HEK293T (cell line): ENCODE results near the gene BSCL2.

Experiments
- CTCF ChIA-PET: fragments of 350-600 bp; formaldehyde crosslinking; extraction: SDS; loops from one replicate; lab custom pipeline; 2021; ENCODE audit warnings: antibody characterized with exemption, inconsistent platforms; lab: Yijun Ruan, JAX
- POLR2A ChIA-PET: fragments of 350-600 bp; formaldehyde crosslinking; extraction: SDS; loops from one replicate; lab custom pipeline; 2020; ENCODE audit warnings: antibody characterized with exemption, inconsistent platforms; lab: Yijun Ruan, JAX
- DNase-seq: peaks from one replicate; pipeline ENCODE4 v3.0.0; 2012; ENCODE audit warnings: mixed read lengths; ENCODE audit errors: extremely low spot score
- ARNT ChIP-seq: fragments of 450-650 bp; IDR thresholded peaks from 2 replicates; pipeline ENCODE4 v1.6.1; 2017; ENCODE audit warnings: mild to moderate bottlenecking
- BHLHE40 ChIP-seq: fragments of 450-650 bp; IDR thresholded peaks from 2 replicates; pipeline ENCODE4 v1.6.1; 2016; ENCODE audit warnings: mild to moderate bottlenecking, moderate library complexity, borderline replicate concordance
- CTBP1 ChIP-seq: fragments of 450-650 bp; IDR thresholded peaks from 2 replicates; pipeline ENCODE4 v1.6.1; 2016; ENCODE audit warnings: borderline replicate concordance
- ELF4 ChIP-seq: fragments of 450-650 bp; IDR thresholded peaks from 2 replicates; pipeline ENCODE4 v1.6.1; 2017; ENCODE audit warnings: antibody characterized with exemption
- FOXA1 ChIP-seq: fragments of 450-650 bp; IDR thresholded peaks from 2 replicates; pipeline ENCODE4 v1.6.1; 2016; ENCODE audit warnings: mild to moderate bottlenecking
- FOXK2 ChIP-seq: fragments of 450-650 bp; IDR thresholded peaks from 2 replicates; pipeline ENCODE4 v1.6.1; 2016; ENCODE audit warnings: mild to moderate bottlenecking
- FOXM1 ChIP-seq: fragments of 450-650 bp; IDR thresholded peaks from 2 replicates; pipeline ENCODE4 v1.6.1; 2017; ENCODE audit warnings: mild to moderate bottlenecking, borderline replicate concordance
- HDGF ChIP-seq: fragments of 450-650 bp; IDR thresholded peaks from 2 replicates; pipeline ENCODE4 v1.6.1; 2017; ENCODE audit warnings: antibody characterized with exemption, borderline replicate concordance
- L3MBTL2 ChIP-seq: fragments of 450-650 bp; conservative IDR thresholded peaks from 2 replicates; pipeline ENCODE4 v1.6.1; 2016; ENCODE audit warnings: mild to moderate bottlenecking
- LEF1 ChIP-seq: fragments of 450-650 bp; IDR thresholded peaks from 2 replicates; pipeline ENCODE4 v1.6.1; 2017; ENCODE audit warnings: mild to moderate bottlenecking, borderline replicate concordance
- NFRKB ChIP-seq: fragments of 450-650 bp; IDR thresholded peaks from 2 replicates; pipeline ENCODE4 v1.6.1; 2016; ENCODE audit warnings: mild to moderate bottlenecking, moderate library complexity
- PKNOX1 ChIP-seq: fragments of 450-650 bp; IDR thresholded peaks from 2 replicates; pipeline ENCODE4 v1.6.1; 2016
- SP1 ChIP-seq: fragments of 450-650 bp; IDR thresholded peaks from 2 replicates; pipeline ENCODE4 v1.6.1; 2017
- SUZ12 ChIP-seq: fragments of 450-650 bp; IDR thresholded peaks from 2 replicates; pipeline ENCODE4 v1.6.1; 2016; ENCODE audit warnings: mild to moderate bottlenecking
- TARDBP ChIP-seq: fragments of 450-650 bp; IDR thresholded peaks from 2 replicates; pipeline ENCODE4 v1.6.1; 2016
- ZNF384 ChIP-seq: fragments of 450-650 bp; IDR thresholded peaks from 2 replicates; pipeline ENCODE4 v1.6.1; 2016

The BSCL2 gene

GRCh38 chr11:62721994-62722393, 14.8 kb upstream of the BSCL2 start:
- no peak for DNase-seq
- no peak for TF ChIP-seq L3MBTL2
- TF ChIP-seq HDGF = no peak
- TF ChIP-seq SUZ12 = no peak
- no peak for TF ChIP-seq BHLHE40
- ChIA-PET POLR2A (no interaction called here), CTCF (no interaction called here)

- TF ChIP-seq NFRKB = no peak
- no peak for TF ChIP-seq FOXA1
- no peak for TF ChIP-seq PKNOX1
- no peak for TF ChIP-seq LEF1
- no peak for TF ChIP-seq CTBP1
- TF ChIP-seq BHLHE40 = no peak
- TF ChIP-seq FOXK2 = no peak
- TF ChIP-seq FOXM1 = no peak
- TF ChIP-seq SP1 = no peak
- TF ChIP-seq SUZ12 = no peak
- TF ChIP-seq ELF4 = no peak
- TF ChIP-seq ZNF384 = no peak
- TF ChIP-seq HDGF = no peak
- no peak for TF ChIP-seq ARNT
- POLR2A ChIA-PET = interaction anchor here (1.1 kb wide), 1 partner anchor 34 kb away, joined by 3 read pairs; the partner anchor contains the start of gene ZBTB3
- no peak for DNase-seq
- CTCF ChIA-PET = interaction anchor here (0.6 to 0.7 kb wide), 2 partner anchors 9 to 17 kb away, joined by 3 read pairs; no protein-coding TSS in a partner anchor
Observed at GRCh38 chr11:62719302-62719978, 12.2 kb upstream of the BSCL2 start.

GRCh38 chr11:62716816-62717215, 9.6 kb upstream of the BSCL2 start:
- POLR2A ChIA-PET = interaction anchor here (3.4 kb wide), 1 partner anchor 10 kb away, joined by 18 read pairs; the partner anchor contains the start of gene HNRNPUL2
- CTCF ChIA-PET = no interaction called here
- TF ChIP-seq NFRKB = no peak
- TF ChIP-seq LEF1 = no peak
- TF ChIP-seq TARDBP = no peak
- TF ChIP-seq FOXM1 = no peak
- TF ChIP-seq CTBP1 = no peak
- no peak for TF ChIP-seq PKNOX1
- no peak for TF ChIP-seq FOXK2
- TF ChIP-seq HDGF = no peak
- no peak for TF ChIP-seq SUZ12
- TF ChIP-seq ZNF384 = no peak
- no peak for TF ChIP-seq L3MBTL2
- TF ChIP-seq ELF4 = no peak

GRCh38 chr11:62716206-62716605, 9.0 kb upstream of the BSCL2 start:
- POLR2A ChIA-PET = interaction anchor here (0.6 to 3.4 kb wide), 3 partner anchors 10 to 95 kb away, joined by 3 to 18 read pairs (median 3); partner anchors contain the start of gene HNRNPUL2
- no peak for DNase-seq
- TF ChIP-seq L3MBTL2 (no peak), PKNOX1 (no peak), SP1 (no peak), LEF1 (no peak), SUZ12 (no peak), NFRKB (no peak), FOXK2 (no peak), FOXM1 (no peak), ARNT (no peak), CTBP1 (no peak), FOXA1 (no peak), ZNF384 (no peak), HDGF (no peak), ELF4 (no peak), TARDBP (no peak)
- CTCF ChIA-PET = no interaction called here

More at GRCh38 chr11:62716816-62717215, 9.6 kb upstream of the BSCL2 start:
- no peak for DNase-seq

- no peak for TF ChIP-seq SP1
- TF ChIP-seq NFRKB = no peak
- TF ChIP-seq FOXM1 = no peak
- no peak for TF ChIP-seq ELF4
- TF ChIP-seq TARDBP = no peak
- no peak for DNase-seq
- CTCF ChIA-PET = interaction anchor here (0.6 kb wide), 2 partner anchors 52 to 146 kb away, joined by 3 to 4 read pairs; no protein-coding TSS in a partner anchor
- POLR2A ChIA-PET = interaction anchor here (0.6 to 3.4 kb wide), 4 partner anchors 11 to 124 kb away, joined by 3 to 18 read pairs (median 3); partner anchors contain the start of genes HNRNPUL2 and TUT1
Observed at GRCh38 chr11:62715150-62716130, 8.2 kb upstream of the BSCL2 start.

- TF ChIP-seq BHLHE40 = no peak
- no peak for TF ChIP-seq FOXM1
- TF ChIP-seq LEF1 = no peak
- TF ChIP-seq ZNF384 = no peak
- no peak for TF ChIP-seq ELF4
- TF ChIP-seq CTBP1 = no peak
- no peak for TF ChIP-seq ARNT
- no peak for TF ChIP-seq FOXA1
- no peak for TF ChIP-seq L3MBTL2
- TF ChIP-seq TARDBP = no peak
- no peak for TF ChIP-seq HDGF
- TF ChIP-seq FOXK2 = no peak
- no peak for TF ChIP-seq SP1
- TF ChIP-seq NFRKB = no peak
- TF ChIP-seq SUZ12 = no peak
- POLR2A ChIA-PET = interaction anchor here (1.8 kb wide), 1 partner anchor 14 kb away, joined by 6 read pairs; the partner anchor contains the start of gene HNRNPUL2
- CTCF ChIA-PET = no interaction called here
- DNase-seq = no peak
Observed at GRCh38 chr11:62713343-62713742, 6.1 kb upstream of the BSCL2 start.
